Transverse colon (tissue), 4 donors: Measurements from ENCODE around the gene MCF2L2.

Experiments used
- POLR2A ChIP-seq: fragments of 450-650 bp; IDR thresholded peaks from one replicate; pipeline ENCODE4 v1.6.1; 2016; ENCODE audit warnings: antibody characterized with exemption, mild to moderate bottlenecking, moderate library complexity
- POLR2AphosphoS5 ChIP-seq, 3 donors: sonication (generic); formaldehyde crosslinking; IDR thresholded peaks; one replicate each; pipeline ENCODE4 v1.6.1; 2016; ENCODE audit warnings: antibody characterized with exemption in 3 of 3
- TF ChIP-seq, protein P1 (sequence below), 5 experiments: fragments of 200-600 bp in 3 of 5; fragments of 450-650 bp in 2 of 5; sonication (generic) in 3 of 5; IDR thresholded peaks; 1 replicate in 2 of 5; 2 replicates in 3 of 5; pipeline ENCODE4 v1.5.1; 2016 to 2017; ENCODE audit warnings: antibody characterized with exemption in 5 of 5, inconsistent platforms in 3 of 5, mild to moderate bottlenecking in 2 of 5, moderate library complexity in 1 of 5

DNA sequence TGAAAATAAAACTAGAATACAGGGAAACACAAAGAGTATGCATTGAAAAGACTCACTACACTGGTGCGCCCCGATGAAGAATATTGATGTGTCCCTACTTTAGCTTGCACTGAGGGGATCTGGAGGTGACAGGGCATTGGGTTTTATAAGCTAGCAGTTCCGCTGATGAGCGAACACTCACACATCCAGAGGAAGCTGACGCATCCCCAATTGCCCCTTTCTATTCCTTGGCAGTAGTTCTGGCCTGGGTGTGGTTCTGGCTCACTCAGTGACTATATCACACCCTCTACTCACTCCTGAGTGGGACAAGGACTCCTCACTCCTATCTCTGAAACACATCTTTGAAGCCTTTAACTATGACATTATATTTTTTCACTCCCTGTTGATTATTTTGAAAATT lies 104.3 kb downstream of the MCF2L2 start:
- TF ChIP-seq, protein P1, sequence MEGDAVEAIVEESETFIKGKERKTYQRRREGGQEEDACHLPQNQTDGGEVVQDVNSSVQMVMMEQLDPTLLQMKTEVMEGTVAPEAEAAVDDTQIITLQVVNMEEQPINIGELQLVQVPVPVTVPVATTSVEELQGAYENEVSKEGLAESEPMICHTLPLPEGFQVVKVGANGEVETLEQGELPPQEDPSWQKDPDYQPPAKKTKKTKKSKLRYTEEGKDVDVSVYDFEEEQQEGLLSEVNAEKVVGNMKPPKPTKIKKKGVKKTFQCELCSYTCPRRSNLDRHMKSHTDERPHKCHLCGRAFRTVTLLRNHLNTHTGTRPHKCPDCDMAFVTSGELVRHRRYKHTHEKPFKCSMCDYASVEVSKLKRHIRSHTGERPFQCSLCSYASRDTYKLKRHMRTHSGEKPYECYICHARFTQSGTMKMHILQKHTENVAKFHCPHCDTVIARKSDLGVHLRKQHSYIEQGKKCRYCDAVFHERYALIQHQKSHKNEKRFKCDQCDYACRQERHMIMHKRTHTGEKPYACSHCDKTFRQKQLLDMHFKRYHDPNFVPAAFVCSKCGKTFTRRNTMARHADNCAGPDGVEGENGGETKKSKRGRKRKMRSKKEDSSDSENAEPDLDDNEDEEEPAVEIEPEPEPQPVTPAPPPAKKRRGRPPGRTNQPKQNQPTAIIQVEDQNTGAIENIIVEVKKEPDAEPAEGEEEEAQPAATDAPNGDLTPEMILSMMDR (IDR thresholded peaks at IDR 0.05), result no peak
- TF ChIP-seq POLR2A, result no peak
- no peak for TF ChIP-seq POLR2AphosphoS5 (IDR thresholded peaks at IDR 0.05)
